Measurements from ENCODE around the gene C16orf90.

DNA sequence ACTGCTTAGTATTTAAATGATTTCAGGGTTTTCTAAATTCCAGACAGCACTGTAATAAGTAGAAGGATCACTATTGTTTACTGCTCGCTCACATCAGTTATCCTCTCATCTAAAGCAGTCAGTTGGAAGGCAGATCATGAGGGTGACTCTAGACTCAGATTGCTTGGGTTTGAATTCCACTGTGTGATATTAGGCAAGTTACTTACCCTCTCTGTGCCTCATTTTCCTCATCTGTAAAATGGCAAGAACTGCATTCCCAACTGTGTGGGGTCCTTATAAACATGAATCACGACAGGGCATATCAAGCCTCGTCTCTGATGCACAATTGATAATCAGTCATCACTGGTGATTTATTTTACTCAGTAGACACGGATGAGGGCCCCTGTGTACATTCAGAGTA lies 20.6 kb upstream of the C16orf90 start:
- TF ChIP-seq EZH2phosphoT487 (IDR thresholded peaks at IDR 0.05; ENCODE audit: borderline replicate concordance, low read depth, low read length) (no peak), CTCF (conservative IDR thresholded peaks at IDR 0.05; ENCODE audit: low read length) (no peak)

All from OCI-LY7 (cell line).